Common myeloid progenitor, CD34-positive (primary cell): Measurements from ENCODE around the gene TMEM174.
A peak's percentile ranks its signal among the peaks of the same experiment; 100 is the strongest.

ENCODE experiments used
- CTCF ChIA-PET: fragments of 350-600 bp; sonication (Branson Sonifier 250); formaldehyde crosslinking; loops from one replicate; lab custom pipeline; 2021; ENCODE audit warnings: antibody characterized with exemption; lab: Charles Lee
- POLR2A ChIA-PET: fragments of 350-600 bp; sonication (Branson Sonifier 250); formaldehyde crosslinking; loops from one replicate; lab custom pipeline; 2021; ENCODE audit warnings: antibody characterized with exemption; lab: Charles Lee
- DNase-seq, 3 donors: peaks; one replicate each; pipeline versions ENCODE4 v3.0.0 to v3.0.0-alpha.2; 2013
- H3K27ac ChIP-seq, 2 experiments: 1 replicate in 1 of 2; 2 replicates in 1 of 2; pipeline ENCODE4 v1.7.0; 2013; ENCODE audit warnings: inconsistent platforms in 2 of 2, low read length in 2 of 2, mild to moderate bottlenecking in 2 of 2, low read depth in 1 of 2, moderate library complexity in 1 of 2; ENCODE audit not compliant: severe bottlenecking in 2 of 2, insufficient read depth in 1 of 2, poor library complexity in 1 of 2
- H3K27me3 ChIP-seq, 5 experiments: replicated peaks in 2 of 5; 1 replicate in 3 of 5; 2 replicates in 2 of 5; pipeline versions ENCODE4 v1.6.1 to v1.7.0; 2013; ENCODE audit warnings: low read length in 4 of 5, mild to moderate bottlenecking in 2 of 5, moderate library complexity in 2 of 5, inconsistent platforms in 1 of 5; ENCODE audit not compliant: insufficient read depth in 5 of 5, control insufficient read depth in 4 of 5
- H3K36me3 ChIP-seq, 4 experiments: 1 replicate in 2 of 4; 2 replicates in 2 of 4; pipeline versions ENCODE4 v1.6.1 to v1.7.0; 2013; ENCODE audit warnings: low read length in 3 of 4, control low read depth in 1 of 4, mild to moderate bottlenecking in 1 of 4; ENCODE audit not compliant: control insufficient read depth in 4 of 4, insufficient read depth in 4 of 4
- H3K4me1 ChIP-seq, 4 experiments: 1 replicate in 3 of 4; 2 replicates in 1 of 4; pipeline versions ENCODE4 v1.6.1 to v1.7.1; 2013; ENCODE audit warnings: low read length in 3 of 4, mild to moderate bottlenecking in 3 of 4, control low read depth in 1 of 4, inconsistent platforms in 1 of 4, moderate library complexity in 1 of 4; ENCODE audit not compliant: control insufficient read depth in 4 of 4, insufficient read depth in 4 of 4; ENCODE audit errors: control extremely low read depth in 1 of 4
- H3K4me3 ChIP-seq, 7 experiments: 1 replicate in 4 of 7; 2 replicates in 3 of 7; pipeline versions ENCODE4 v1.5.1 to v1.7.0; 2013; ENCODE audit warnings: mild to moderate bottlenecking in 7 of 7, low read length in 6 of 7, moderate library complexity in 6 of 7, inconsistent platforms in 2 of 7, low read depth in 2 of 7, control low read depth in 1 of 7; ENCODE audit not compliant: insufficient read depth in 4 of 7, control insufficient read depth in 1 of 7; ENCODE audit errors: extremely low read depth in 1 of 7
- H3K9me3 ChIP-seq, 5 experiments: 1 replicate in 4 of 5; 2 replicates in 1 of 5; pipeline versions ENCODE4 v1.6.1 to v1.7.1; 2013; ENCODE audit warnings: low read length in 4 of 5, mild to moderate bottlenecking in 2 of 5, inconsistent platforms in 1 of 5, low read depth in 1 of 5, moderate library complexity in 1 of 5; ENCODE audit not compliant: control insufficient read depth in 4 of 5, insufficient read depth in 2 of 5; ENCODE audit errors: control extremely low read depth in 1 of 5
- WGBS: methylation state at CpG from one replicate; pipeline ENCODE4 v1.1.5; 2013; ENCODE audit not compliant: insufficient coverage; 5-methylcytosine and 5-hydroxymethylcytosine counted together

The TMEM174 gene

DNA sequence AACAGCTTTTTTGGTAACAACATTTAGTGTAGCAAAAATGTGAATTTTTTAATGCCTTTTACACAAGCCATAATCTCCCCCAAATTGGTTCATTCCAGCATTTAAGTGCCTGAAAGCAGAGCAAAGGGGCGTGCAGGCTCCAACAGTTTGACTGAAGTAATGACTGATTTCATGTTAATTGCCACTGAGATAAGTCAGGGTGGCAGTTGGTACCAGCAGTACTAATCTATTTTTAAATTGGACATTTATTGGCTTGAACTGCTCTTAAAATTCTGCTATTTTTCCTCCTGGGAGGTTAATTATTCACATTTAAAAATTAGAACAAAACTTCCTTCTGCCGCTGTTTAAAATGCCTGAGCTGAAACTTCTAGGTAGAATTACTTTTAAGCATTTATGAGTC lies 40.2 kb upstream of the TMEM174 start:
- ChIA-PET CTCF (interaction anchor here (0.8 kb wide), 2 partner anchors 10 to 20 kb away, joined by 3 read pairs; no protein-coding TSS in a partner anchor), POLR2A (no interaction called here)
- H3K36me3 ChIP-seq = no peaks in the 10 kb centered on the region
- no CpG with 5 or more reads among the region's 2 CpGs for WGBS
- no peak overlapping the region for H3K27ac ChIP-seq
- no peaks in the 10 kb centered on the region for H3K9me3 ChIP-seq
- H3K4me1 ChIP-seq = no peaks in the 10 kb centered on the region
- H3K4me3 ChIP-seq = no peak overlapping the region
- no peak for DNase-seq
- H3K27me3 ChIP-seq = peaks cover 3 to 77% (median 45%) of the 10 kb centered on the region in 5 experiments

DNA sequence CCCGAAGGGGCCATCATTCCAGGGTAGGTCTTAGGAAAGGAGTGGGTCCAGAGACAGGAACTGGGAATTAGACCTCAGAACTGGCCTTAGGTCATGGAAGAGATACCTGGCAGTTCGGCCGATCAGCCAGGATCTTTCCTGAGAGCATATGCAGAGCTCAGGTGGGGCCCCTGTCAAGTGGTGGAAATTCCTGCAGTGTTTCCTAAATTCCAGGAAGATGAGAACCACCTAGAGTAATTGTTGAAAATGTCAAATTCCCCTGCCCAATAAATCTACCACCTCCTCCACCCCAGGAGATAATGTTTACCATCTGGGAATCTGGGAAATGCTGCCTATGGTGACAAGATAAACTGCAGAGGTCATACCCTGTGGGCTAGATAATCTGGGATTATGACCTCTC lies 38.0 kb upstream of the TMEM174 start:
- Histone ChIP-seq H3K27me3 (peaks cover 6 to 80% (median 37%) of the 10 kb centered on the region in 5 experiments), H3K9me3 (no peaks in the 10 kb centered on the region), H3K4me3 (no peak overlapping the region), H3K27ac (no peak overlapping the region), H3K4me1 (no peaks in the 10 kb centered on the region), H3K36me3 (no peaks in the 10 kb centered on the region)
- WGBS = 100% methylated on average over 3 of the region's 3 CpGs
- no peak for DNase-seq
- ChIA-PET POLR2A (no interaction called here), CTCF (interaction anchor here (1.0 to 1.3 kb wide), 3 partner anchors 9 to 37 kb away, joined by 3 to 6 read pairs (median 3); no protein-coding TSS in a partner anchor)

DNA sequence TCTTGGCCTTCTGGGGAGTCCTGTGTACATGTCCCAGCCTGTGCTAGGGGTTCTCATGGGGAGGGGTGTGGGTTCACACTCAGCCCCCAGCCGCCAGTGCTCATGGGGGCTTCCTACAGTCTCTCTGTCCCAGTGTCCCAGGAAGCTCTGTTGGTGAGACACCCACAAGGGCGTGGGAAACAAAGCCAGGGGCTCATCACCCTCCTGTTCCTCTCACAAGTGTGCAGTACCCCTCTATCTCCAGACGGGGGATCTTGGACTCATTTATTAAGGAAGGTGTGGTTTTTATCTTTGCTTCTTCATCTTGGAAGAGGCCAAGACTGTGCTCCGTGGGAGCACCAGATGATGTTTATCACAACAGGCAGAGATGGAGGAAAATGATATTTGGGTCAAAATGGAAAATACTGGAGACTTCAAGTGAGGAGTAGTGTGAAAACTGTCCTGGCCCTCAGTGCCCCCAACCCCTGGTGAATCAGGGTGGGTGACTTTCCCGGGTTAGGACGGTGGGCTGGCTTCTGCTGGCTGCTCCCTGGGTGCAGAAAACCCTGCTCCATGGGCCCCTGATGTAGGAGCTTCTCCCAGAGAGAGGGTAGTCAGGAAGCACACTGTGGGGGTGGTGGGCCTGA lies 37.5 kb upstream of the TMEM174 start:
- H3K27ac ChIP-seq = no peak overlapping the region
- no peaks in the 10 kb centered on the region for H3K9me3 ChIP-seq
- 58% methylated on average over 6 of the region's 6 CpGs for WGBS
- DNase-seq = peak; percentile 23 to 47 (median 30)
- CTCF ChIA-PET = interaction anchor here (1.3 kb wide), 1 partner anchor 37 kb away, joined by 6 read pairs; no protein-coding TSS in a partner anchor
- no peak overlapping the region for H3K4me3 ChIP-seq
- H3K4me1 ChIP-seq = no peaks in the 10 kb centered on the region
- no peaks in the 10 kb centered on the region for H3K36me3 ChIP-seq
- POLR2A ChIA-PET = no interaction called here
- peaks cover 6 to 77% (median 34%) of the 10 kb centered on the region in 5 experiments for H3K27me3 ChIP-seq

GRCh38 chr5:73136055-73136562 lies 36.9 kb upstream of the TMEM174 start:
- H3K27me3 ChIP-seq = peaks cover 10 to 77% (median 31%) of the 10 kb centered on the region in 5 experiments
- POLR2A ChIA-PET = no interaction called here
- WGBS = 79% methylated on average over 12 of the region's 15 CpGs
- CTCF ChIA-PET = interaction anchor here (1.6 kb wide), 1 partner anchor 12 kb away, joined by 3 read pairs; no protein-coding TSS in a partner anchor
- H3K27ac ChIP-seq = no peak overlapping the region
- H3K4me3 ChIP-seq = no peak overlapping the region
- no peaks in the 10 kb centered on the region for H3K9me3 ChIP-seq
- no peak for DNase-seq
- no peaks in the 10 kb centered on the region for H3K36me3 ChIP-seq
- no peaks in the 10 kb centered on the region for H3K4me1 ChIP-seq

GRCh38 chr5:73137563-73138530 lies 35.1 kb upstream of the TMEM174 start:
- CTCF ChIA-PET = interaction anchor here (1.0 to 1.6 kb wide), 2 partner anchors 14 to 247 kb away, joined by 3 read pairs; no protein-coding TSS in a partner anchor
- POLR2A ChIA-PET = interaction anchor here (0.6 kb wide), 1 partner anchor 68 kb away, joined by 3 read pairs; no protein-coding TSS in a partner anchor
- Histone ChIP-seq H3K27me3 (peaks cover 12 to 71% (median 21%) of the 10 kb centered on the region in 5 experiments), H3K27ac (no peak overlapping the region), H3K9me3 (no peaks in the 10 kb centered on the region), H3K36me3 (no peaks in the 10 kb centered on the region), H3K4me1 (no peaks in the 10 kb centered on the region), H3K4me3 (no peak overlapping the region)
- WGBS = 95% methylated on average over 6 of the region's 10 CpGs
- DNase-seq = no peak

GRCh38 chr5:73139485-73139884 lies 33.5 kb upstream of the TMEM174 start:
- POLR2A ChIA-PET = no interaction called here
- no peaks in the 10 kb centered on the region for H3K36me3 ChIP-seq
- no peak overlapping the region for H3K4me3 ChIP-seq
- no peaks in the 10 kb centered on the region for H3K9me3 ChIP-seq
- no peak for DNase-seq
- H3K4me1 ChIP-seq = no peaks in the 10 kb centered on the region
- no peak overlapping the region for H3K27ac ChIP-seq
- 89% methylated on average over 1 of the region's 3 CpGs for WGBS
- H3K27me3 ChIP-seq = peaks cover 9 to 70% (median 14%) of the 10 kb centered on the region in 5 experiments
- CTCF ChIA-PET = no interaction called here
